NCI-H1092 treated with DMSO at 0.1 percent for 48 hours (cell line): Measurements from ENCODE around the gene NDUFAF5.

Experiments
- DNase-seq: peaks from one replicate; lab custom pipeline; 2025; lab: John Stamatoyannopoulos, UW

Gene NDUFAF5

DNA sequence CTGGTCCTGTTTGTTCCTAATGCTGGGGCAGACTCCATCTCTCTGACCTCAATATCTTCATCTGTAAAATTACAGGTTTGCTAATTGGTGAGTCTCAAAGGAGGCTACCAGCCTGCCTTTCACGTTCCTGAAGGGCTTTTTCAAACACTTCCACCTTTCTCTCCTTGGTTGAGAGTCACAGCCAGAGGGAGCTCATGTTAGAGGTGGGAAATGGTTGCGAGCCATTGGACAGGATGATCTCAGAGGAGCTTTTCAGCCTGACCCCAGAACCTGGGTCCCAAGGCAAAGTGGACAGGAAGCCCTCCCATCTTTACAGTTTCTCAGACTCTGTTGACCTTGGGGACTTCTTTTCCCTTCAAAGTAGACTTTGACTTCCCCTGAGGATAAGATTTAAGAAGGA is 37.6 kb downstream of the NDUFAF5 start:
- DNase-seq, result peak; percentile 19

- DNase-seq, result no peak
These were observed 39.6 kb downstream of the NDUFAF5 start for GRCh38 chr20:13824459-13824858.

- DNase-seq, result no peak
These were observed 40.6 kb downstream of the NDUFAF5 start for GRCh38 chr20:13825465-13825864.

DNA sequence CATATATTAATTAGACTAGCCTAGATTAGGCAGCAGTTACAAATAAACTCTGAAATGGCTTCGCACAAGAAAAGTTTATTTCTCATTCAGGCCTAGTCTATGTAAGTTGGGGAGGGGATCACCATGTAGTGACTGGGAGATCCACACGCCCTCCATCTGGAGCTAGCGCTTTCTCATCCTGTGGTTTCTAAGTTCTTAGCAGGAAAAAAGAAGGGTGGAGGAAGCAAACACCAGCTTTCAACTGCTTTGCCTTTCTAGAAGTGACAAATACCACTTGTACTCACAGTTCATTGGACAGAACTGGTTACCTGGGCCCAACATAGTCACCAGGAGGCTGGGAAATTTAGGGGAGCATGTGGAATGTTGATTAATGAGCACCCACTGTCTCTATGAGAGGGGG is 46.6 kb downstream of the NDUFAF5 start:
- no peak for DNase-seq

GRCh38 chr20:13838664-13839063 is 53.8 kb downstream of the NDUFAF5 start:
- DNase-seq, result no peak

GRCh38 chr20:13839421-13840092 is 54.7 kb downstream of the NDUFAF5 start:
- DNase-seq, result no peak

DNA sequence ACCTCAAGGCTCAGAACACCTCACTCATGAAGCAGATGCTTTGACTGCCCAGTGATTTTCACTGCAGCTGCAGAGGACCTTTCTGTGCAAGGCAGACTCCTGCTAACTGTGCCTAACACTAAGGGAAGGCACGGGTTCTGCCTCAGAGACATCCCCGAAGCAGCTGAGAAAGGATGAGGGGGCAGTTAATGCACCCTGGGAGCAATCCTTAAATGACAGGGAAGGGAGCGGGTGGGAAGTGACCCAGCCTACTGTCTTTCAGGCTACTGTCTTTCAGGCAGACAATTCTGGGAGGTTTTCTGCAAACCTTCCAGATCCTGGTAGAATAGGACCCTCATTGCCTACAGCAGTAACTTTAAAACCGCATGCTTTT is 55.3 kb downstream of the NDUFAF5 start:
- no peak for DNase-seq

GRCh38 chr20:13841206-13841605 is 56.4 kb downstream of the NDUFAF5 start:
- DNase-seq, result no peak

DNA sequence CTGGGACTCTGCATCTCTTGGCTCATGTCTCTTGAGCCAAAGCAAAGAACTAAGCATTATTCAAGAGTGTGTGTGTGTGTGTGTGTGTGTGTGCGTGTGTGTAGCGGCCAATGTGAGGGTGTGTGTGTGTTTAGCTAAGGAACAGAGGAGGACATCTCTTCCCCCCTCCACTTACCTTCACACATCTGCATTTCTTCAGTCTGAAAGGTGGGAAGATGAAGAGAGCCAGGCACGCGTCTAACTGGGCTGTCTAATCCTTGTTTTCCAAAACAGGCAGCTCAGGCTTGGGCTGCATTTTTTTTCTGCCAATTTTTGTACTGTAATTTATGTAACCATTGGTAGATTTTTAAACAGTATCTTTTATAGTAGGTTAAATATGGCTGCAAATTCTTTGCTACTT is 59.5 kb downstream of the NDUFAF5 start:
- DNase-seq, result no peak

DNA sequence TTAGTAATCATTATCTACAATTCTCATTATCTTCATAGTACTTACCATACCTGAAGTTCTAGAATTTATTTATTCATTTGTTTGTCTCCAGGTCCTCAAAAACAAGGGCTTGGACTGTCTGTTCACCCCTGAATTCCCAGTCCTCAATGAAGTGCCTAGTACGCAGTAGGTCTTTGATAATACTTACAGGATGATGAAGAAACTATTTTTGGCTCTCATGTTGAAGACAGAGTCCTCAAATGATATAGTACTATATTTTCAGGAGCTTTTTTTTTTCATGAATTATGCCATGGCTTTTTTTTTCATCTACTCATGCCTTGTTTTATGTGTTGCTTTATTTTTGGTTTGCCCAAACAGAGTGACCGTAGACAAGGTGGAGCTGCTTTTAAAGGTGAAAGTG is 66.5 kb downstream of the NDUFAF5 start:
- no peak for DNase-seq

DNA sequence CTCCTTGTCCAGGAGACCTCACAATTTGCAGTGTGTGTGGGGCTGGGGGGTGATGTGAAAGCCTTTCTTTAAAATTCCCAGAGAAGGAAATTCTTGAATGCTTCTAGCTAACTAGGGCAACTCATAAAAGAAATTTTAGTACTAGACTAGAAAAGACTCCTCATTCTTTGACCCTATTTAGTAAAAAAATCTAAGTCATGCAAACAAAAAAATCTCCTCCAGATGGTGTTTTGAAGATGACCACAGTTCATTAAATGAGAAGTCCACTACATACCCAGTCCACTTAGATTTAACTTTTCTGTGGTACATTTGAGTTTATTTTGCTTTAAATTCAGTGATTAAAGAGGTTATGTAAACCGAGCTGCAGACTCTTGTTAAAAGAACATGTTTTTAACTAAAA is 67.5 kb downstream of the NDUFAF5 start:
- DNase-seq, result no peak

DNA sequence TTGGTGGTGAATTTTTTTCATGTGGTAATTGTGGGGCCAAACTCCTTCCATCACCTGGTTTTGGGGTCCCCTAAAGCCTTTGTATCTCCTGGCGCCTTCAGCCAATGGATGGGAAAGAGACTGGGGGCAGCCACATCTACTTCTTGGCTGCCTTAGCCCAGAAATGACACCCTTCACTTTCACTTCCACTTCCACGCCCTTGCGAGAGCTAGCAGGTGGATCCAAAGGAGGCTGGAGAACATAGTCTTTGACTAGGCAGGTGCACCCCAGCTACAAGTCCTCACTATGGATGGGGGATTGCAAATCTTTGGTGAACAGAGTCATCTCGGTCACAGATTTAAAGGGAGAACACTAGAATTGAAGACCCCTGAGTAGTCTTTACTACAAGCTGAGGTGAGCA is 70.8 kb downstream of the NDUFAF5 start:
- no peak for DNase-seq

DNA sequence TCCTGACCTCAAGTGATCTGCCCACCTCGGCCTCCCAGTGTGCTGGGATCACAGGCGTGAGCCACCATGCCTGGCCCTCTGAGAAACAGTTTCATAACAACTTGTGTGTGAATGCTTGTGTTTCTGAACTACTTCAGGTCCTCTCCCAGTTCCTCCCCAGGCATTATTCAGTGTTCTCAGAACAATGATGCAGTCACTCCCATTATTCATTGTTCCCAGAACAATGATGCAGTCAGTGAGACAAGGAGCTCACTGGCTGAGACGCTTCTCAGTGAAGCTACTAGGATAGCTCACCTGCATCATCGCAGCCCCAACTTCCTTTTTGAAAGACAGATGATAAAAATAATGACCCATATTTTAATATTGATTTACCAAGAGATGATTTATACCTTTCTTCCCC is 71.5 kb downstream of the NDUFAF5 start:
- DNase-seq, result no peak

DNA sequence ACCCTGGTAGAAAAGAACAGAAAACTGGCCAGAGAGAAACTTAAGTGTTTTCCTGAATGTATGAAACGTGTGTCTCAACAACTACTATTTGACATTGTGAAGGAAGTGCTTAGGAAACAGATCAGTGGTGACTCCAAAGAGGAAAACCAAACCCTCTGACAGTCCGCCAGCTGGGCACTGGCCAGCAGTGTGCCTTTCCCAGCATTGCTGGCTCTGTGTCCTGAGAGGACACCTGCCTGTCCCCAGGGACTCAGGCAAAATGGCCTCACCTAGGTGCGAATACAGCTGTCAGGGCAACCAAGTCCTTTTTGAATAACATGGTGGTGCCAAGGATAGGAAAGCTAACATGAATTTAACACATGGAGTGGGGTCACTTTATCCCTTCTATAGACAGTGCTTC is 72.5 kb downstream of the NDUFAF5 start:
- peak; percentile 97 for DNase-seq

DNA sequence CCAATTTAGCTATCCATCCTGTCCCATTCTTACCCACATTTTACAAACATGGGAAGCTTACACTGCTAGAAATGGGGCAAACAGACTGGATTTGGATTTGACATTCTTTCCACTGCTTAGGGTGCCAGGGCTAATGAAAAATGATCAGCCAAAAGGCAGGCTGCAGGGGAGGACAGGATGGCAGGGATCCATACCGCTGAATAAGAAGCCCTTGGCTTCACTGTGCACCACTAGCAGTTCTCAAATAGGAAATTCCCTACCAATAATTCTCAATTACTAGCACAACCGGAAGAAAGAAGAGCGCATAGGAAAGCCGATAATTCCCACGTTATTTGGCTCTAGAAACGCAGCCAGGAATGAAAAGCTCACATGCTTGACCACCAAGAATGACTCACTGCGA is 73.1 kb downstream of the NDUFAF5 start:
- DNase-seq, result peak; percentile 69

GRCh38 chr20:13858439-13858838 is 73.6 kb downstream of the NDUFAF5 start:
- no peak for DNase-seq

DNA sequence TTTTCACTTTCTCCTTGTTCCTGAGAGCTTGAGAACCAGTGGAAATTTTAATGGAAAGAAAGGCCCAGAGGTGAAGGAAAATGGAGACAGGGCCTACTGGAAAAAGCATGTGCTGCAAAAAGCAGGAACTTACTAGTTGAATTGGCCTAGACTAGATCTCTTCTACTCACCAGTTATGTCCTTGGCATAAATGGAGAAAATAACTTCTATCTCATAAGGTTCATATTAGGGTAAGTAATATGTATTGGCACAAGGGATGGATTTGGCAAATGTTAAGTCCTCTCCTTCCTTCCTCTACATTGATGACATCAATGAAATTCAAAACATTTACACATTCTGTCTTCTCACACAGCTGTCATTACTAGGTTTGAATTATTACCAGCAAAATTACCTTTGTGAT is 74.0 kb downstream of the NDUFAF5 start:
- no peak for DNase-seq

- DNase-seq, result no peak
These were observed 77.4 kb downstream of the NDUFAF5 start for GRCh38 chr20:13862245-13862644.

GRCh38 chr20:13863244-13863643 is 78.4 kb downstream of the NDUFAF5 start:
- DNase-seq, result no peak

- no peak for DNase-seq
These were observed 80.3 kb downstream of the NDUFAF5 start for GRCh38 chr20:13865156-13865555.

- peak; percentile 77 for DNase-seq
These were observed 81.0 kb downstream of the NDUFAF5 start for GRCh38 chr20:13865791-13866351.

DNA sequence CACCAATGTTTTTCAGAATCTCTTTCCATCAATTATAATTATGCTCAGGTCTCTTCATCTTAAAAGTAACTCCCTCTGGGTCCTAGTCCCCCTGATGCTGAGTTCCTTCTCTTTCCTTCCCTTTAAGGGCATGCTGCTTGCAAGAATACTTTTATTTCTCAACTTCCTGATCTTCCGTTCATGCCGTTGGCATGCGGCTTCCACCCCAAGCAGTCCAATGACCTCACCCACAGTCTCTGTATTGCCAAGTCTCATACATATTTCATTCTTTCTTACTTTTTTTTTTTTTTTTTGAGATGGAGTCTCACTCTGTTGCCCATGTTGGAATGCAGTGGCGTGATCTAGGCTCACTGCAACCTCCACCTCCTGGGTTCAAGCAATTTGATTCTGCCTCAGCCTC is 83.5 kb downstream of the NDUFAF5 start:
- no peak for DNase-seq

DNA sequence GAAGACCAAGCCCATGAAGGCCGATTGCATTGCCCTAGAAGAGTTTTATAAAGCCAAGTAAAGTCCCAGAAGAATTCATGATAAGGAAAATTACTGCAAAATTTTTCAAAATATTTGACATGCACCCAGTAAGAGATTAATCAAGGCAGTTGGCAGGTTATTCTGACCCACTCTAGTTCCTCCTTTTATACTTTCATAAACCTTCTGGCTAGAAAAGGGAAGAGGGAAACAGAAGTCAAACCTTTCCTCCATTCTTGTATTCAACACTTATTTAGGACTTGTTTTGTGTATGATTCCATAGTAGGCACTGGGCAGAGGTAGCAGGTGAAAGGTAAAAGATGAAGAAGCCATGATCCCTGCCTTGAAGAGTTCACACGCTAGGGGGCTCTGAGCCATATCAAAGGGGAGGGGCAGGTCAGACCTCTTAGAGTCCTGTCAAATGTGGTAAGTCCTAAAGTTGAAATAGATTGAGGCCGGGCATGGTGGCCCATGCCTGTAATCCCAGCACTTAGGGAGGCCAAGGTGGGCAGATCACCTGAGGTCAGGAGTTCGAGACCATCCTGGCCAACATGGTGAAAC is 85.4 kb downstream of the NDUFAF5 start:
- DNase-seq, result no peak
